HG03565 (cell line): ENCODE measurements around the gene MED31.
"Not testable (repeated sequence)": the region's sequence is repeated elsewhere in the genome, so short reads cannot be mapped to it uniquely, and the experiment has no call there.

Experiments
- ATAC-seq: cut with Tn5 transposase; IDR thresholded peaks from one replicate; pipeline ENCODE4 v1.9.1; 2021; ENCODE audit warnings: mild to moderate bottlenecking, moderate library complexity; ENCODE audit not compliant: unreplicated experiment

Gene MED31

DNA sequence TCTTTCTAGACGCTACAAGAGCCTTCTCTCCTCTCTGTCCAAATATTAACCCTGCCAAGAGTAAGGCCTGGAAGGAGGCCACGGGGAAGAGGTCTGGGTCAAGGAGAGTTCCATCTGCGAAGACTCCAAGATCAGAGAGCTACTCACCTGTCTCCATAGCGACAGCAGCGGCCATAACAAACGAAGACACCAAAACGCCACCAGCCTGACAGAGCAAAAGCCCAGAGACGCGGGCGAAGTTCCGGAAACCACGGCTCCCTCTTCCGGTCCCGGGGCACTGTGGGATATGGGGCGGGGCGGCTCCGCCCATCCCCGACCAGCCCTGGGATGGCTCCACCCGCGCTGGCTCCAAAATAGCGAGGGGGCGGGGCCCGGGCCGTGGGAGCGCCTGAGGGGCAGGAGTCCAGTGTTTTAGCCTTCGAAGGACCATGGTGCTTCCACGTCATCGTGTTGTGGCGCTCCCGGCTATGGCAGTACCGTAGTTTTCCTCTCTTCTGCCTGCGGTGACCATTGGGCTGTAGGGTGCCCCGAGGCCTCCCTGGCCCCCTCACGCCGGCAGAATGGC is at the start of gene MED31, which contains the start of gene C17orf100:
MED31 (minus strand) TSS at position 252 of the 565 bp plus-strand sequence; CDS start at position 175, 77 bp downstream.
C17orf100 (plus strand) TSS at position 409 of the 565 bp plus-strand sequence; CDS start at position 561, 152 bp downstream.
- ATAC-seq, result peak; percentile 75

DNA sequence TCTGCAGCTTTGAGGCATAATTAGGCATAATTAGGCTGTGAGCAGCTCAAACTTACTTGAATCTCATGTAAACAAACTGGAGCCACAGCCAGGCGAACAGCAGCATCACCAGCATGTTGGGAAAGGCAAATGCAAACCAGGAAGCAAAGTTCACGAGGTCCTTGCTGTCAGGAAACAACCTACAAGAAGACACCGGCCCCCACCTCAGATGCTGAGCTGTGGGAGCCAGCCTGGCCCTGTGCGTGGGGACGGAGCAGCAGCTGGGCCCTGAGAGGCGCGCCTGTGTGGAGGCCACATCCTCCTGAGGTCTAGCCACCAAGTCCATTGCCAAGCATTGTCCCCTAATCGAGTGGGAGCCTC is 49.5 kb upstream of the MED31 start:
- no peak for ATAC-seq

DNA sequence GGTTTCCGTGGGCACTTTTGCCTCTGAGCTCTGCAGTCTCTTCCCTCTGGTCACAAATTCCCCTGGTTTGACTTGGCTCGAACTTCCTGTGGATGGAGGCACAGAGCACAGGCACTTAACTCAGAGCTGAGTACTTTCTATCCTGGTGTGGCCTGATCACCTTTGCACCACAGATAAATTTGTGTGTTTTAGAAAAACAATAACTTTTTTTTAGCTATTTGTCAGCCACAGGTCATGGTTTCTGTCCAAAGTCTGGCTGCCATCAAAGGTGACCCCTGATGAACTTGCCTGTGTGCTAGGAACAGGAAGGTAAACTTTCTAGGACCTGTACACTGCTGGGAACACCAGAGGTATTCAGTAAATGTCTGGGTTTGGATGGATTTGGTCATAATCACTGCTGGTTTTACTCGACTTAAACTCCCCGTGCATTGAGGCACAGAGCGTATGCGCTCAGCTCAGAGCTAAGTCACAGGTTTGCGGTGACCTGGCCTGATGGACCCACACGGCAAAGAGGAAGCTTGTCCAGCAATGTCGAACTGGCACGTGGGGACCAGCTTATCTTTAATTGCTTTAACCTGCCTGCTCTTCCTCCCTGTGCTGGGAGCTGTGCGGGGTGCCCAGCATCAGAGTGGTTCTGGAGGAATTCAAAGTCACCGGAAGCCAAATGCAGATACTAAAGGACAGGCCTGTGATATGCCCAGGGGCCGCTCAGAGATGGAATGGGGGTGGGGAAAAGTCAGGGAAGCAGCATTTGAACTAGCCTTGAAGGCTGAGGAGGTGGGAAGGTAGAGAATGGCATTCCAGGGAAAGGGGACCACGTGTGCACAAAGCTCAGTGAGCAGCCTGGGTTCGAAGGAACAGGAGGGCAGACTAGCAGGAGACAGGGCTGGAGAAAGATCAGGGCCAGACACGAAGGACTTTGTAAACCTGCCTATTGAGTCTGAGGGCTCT is 48.9 kb upstream of the MED31 start:
- no peak for ATAC-seq

DNA sequence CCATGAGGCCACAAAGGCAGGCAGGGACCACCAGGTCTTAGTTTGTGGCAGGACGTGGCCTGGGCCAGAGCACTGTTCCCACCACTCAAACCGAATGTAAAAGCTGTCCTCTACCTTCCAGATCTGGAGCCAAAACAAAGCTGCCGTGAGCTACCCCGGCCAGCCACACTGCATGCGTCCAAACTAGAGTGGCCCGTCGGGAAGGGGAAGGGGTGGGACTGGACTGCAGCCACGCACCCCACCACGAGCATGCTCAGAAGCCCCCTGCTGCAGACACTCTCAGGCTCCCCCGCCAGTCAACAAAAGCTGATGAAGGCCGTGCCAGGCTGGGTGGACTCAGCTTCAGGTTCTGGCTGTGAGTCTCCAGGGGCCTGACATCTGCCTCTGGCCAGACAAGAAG is 46.6 kb upstream of the MED31 start:
- no peak for ATAC-seq

DNA sequence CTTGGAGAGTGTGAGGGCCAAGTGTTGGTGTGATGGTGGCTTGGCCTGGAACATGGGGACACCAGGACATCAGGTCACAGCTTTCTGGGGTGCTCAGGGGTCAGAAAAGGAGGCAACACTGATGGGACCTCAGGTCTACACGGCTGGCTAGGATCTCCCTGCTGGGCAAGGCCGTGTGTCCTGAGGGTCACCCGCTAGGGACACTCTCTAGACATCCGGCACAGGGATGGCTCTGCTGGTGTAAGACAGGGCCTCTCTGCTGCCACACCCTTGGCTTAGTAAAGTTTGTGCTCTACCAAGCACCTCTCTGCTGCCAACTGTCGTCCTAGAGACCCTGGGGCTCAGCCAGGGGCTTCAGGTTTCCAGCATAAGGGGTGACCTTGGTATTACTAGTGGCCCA is 45.5 kb upstream of the MED31 start:
- ATAC-seq, result no peak

DNA sequence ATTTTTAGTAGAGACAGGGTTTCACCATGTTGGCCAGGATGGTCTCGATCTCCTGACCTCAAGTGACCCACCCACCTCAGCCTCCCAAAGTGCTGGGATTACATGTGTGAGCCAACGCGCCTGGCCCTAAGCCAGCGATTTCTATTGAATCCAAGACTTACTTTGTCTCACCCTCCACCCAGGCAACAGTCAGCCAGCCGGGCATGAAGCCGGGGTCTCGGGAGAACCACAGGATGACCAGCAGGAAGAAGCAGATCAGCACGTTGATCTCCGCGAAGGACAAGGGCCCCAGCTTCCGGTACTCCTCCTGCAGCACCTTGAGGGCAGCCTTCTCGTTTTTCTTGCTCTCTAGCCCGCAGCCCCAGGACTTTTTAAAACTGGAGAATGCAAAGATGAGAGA is 44.2 kb upstream of the MED31 start:
- no peak for ATAC-seq

DNA sequence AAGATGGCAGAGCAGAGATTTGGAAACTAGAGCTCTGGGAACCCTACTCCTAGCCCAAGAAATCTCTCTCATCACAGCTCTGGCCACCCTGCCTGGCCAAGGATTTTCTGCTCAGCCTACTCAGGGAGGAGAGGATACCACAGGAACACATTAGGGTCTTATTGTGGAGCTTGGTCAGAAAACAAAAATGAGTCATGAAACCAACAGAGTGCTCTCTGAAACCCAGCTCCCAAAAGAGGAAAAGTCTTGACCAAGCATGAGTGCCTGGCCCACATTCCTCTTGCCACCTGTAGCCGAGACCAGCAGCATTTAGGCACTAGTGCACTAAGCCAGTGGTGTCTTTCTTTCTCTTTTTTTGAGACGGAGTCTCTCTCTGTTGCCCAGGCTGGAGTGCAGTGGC is 43.6 kb upstream of the MED31 start:
- ATAC-seq, result no peak

DNA sequence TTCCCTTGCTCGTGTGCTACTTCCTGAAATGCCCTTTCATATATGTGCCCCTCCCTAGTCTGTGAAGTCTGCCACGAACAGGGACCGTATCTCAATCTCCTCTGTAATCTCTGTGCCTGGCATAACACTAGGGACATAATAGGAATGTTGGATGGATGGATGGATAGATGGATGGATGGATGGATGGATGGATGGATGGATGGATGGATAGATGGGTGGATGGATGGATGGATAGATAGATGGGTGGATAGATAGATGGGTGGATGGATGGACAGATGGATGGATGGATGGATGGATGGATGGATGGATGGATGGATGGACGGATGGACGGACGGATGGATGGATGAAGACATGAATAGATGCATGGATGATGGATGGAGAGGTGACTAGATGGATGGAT is 40.6 kb upstream of the MED31 start:
- ATAC-seq, result not testable (repeated sequence)

DNA sequence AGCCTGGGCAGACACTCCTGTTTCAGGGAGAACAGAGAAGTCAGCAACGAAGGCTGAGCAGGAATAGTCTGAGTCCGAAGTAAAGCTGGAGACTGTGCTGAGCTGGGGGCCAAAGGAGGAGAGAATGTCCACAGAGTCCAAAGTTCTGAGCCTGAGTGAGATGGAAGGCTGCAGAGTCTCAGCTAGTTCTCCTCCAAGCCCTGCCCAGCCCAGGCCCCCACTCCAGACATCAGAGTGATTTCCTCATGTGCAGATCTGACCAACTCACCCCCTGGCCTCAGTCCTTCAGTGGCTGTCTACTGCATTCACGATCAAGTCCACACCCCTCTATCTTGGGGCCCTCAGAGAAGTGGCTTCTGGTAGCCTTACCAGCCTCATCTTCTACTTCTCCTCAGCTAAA is 40.1 kb upstream of the MED31 start:
- ATAC-seq, result no peak

DNA sequence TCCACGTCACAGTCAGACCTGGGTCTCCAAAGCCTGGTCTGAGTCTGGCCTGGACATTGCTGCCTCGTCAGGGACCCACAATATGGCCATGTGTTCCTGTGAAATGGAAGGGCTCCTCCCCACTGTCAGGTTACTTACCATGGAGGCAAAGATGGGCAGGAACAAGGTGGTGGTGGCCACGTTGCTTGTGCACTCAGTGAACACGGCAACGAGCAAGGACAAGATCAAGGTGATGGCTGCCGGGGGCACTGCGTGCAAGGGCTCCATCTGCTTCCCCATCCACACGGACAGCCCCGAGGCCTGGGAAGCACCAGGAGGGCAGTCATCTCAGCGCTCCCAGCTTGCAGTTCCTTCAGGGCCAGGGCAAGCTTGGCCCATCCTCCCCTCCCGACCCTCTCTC is 39.2 kb upstream of the MED31 start:
- ATAC-seq, result no peak

DNA sequence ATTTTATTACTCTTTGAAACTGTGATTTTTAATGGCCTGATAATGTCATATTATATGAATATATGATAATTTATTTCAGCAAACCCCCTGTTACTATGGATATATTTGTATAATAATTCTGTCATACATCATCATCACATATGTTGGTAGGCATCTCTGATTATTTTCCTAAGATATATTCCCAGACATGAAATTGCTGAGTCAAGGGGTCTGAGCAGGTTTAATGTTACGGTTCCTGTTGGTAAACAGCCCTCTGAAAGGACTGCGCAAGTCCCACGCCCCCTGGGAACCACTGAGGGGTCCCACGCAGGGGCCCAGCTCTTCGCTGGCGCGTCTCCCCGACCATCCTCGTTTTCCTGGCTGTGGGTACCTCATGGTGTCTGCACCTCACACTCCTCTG is 37.5 kb upstream of the MED31 start:
- ATAC-seq, result no peak

DNA sequence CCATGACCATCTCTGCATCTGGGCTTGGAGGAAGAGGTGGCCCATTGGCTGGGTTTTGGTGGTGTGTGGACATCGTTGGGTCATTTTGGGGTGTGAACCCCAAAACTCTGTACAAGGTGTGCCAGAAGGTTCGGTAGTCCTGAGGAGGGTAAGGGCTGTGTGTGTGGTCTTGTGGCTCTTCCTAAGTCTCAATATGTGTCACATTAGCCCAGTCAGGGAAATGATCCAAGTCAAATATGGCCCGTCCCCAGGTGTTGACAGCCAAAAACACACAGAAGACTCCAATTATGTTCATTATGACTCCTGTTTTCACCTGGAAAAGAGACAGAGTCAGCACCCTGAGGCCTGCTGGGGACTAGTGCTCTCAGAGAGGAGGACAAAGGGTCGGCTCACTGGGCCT is 34.6 kb upstream of the MED31 start:
- no peak for ATAC-seq

DNA sequence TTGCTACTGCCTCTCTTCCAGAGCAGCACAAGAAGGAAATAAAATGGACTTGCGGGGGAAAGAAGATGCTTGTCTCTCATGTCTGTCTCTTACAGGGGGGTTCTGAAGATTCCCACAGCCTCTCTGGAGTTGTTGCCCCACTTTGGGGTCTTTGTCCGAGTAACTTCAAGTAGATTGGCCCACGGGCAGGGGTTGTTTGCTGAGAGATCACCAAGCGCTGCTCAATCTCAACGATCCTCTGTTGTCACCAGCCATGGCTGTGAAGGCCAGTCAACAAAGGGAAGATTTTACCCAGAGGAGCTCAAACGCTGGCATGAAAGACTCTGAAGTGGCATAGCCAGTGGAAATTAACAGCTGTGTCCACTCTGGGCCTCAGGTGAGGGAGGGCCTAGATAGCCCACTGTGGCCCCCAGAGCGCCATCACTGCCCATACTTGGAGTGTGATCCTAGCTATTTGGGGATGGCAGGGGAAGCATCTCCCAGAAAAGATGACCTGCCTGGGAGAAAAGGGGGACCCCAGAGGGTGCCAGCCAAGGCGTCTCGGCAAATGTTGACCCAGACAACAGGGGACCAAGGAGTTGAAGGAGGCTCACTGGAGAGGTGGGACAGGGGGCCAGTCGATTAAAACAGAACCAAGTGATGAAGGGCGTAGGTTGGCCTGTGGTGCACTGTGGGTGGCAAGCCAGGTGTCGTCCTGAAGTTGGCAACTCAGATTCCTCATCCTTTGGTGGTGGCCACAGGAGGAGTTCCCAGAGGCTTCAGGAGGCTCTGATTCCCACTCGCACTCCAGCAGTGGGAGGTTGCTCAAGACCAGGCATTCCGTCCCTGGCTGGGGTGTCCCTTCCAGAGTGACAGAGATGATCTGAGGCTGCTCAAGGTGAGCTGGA is 33.7 kb upstream of the MED31 start:
- no peak for ATAC-seq

DNA sequence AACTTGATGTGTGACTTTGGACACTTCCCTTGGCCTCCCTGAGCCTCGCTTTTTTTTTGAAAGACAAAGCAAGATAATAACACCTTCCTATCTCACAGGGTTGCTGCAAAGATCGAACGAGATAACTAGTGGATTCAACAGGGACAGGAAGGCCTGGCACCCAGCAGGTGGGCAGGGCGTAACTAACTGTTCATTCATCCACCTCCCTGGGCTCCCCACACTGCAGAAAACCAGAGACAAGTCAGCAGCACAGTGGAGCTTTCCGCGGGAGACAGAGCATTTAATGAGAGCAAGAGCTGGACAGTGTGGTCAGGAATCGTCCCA is 33.0 kb upstream of the MED31 start:
- no peak for ATAC-seq

DNA sequence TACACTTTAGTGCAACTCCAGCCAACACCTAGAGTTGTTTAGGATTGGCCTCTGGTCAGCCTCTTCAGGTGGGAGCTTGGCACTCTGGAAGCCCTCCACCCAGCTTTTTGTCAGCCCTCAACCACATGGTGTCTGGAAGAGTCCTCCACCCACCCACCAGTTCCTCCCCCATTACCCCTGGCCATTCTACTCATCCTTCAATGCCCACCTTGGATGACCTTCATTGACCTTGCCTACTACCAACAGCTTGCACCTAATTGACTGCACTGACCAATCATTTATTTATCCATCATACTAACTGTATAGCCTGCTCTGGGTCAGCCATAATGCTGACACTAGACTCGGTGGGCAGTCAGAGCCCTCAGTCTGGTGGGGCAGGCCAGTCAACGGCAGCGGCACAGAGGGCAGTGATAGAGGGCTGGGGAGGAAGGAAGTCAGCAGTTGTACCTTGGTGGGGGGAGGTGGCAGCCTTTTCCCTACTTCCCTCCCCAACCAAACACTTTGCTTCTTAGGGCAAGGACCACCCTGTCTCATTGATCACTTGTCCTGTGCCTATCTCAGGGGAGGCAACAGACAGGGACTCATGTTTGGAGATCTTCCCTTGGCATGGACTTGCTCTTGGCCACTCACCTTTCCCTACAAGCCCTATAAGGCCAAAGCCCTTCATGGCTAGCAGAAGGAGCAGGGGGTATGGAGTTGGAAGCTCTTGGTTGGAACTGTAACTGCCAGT is 32.5 kb upstream of the MED31 start:
- ATAC-seq, result no peak

DNA sequence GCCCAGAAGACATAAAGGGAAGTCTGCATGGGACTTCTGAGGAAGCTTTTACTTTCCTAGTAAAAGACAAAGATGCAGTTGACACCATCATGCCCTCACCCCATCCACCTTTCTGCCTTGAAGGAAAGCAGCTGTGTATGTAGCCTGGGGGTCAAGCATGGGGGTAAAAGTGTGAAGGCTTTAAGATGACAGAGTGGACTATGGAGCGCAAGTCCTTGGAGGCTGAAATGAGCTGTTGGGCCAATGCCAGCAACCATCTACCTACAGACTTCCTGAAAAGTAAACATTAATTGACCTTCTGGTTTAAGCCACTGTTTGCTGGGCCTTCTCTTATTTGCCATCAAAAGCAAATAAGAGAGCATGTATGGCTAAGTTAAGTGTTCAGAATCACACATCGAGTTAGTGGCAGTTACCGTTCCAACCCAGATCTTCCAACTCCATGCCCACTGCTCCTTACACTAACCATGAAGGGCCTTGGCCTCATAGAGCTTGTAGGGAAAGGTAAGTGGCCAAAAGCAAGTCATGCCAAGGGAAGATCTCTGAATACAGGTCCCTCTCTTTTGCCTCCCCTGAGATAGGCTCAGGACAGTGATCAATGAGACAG is 31.8 kb upstream of the MED31 start:
- no peak for ATAC-seq

DNA sequence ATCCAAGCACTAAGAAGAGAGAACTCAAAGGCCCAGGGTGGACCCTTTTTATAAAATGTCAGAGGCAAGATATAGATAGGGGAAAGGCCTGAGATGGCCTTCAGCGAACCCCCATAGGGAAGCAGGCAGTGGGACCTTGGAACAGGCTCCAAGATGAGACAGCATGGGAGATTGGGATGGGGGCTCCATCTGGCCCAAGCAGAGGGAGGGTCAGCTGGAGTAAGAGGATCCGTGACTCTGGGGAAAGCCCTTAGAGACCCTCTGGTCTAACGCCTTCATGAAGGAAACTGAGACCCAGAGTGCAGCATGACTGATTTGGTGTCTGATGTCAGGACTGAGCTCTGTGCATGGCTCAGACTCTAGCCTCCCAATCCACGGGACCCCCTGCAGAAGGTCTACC is 30.9 kb upstream of the MED31 start:
- ATAC-seq, result no peak

DNA sequence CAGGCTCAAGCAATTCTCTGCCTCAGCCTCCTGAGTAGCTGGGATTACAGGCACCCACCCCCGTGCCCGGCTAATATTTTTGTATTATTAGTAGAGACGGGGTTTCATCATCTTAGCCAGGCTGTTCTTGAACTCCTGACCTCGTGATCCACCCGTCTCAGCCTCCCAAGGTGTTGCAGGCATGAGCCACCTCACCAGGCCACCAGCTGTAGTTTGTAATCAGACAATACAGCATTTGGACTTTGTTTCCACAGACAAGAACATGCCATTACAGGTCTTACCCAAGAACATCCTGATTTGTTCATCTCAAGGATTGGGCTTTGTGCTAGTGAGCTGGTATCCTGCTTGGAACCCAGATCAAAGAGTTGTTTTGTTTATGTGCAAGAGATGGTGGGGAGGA is 30.3 kb upstream of the MED31 start:
- no peak for ATAC-seq

DNA sequence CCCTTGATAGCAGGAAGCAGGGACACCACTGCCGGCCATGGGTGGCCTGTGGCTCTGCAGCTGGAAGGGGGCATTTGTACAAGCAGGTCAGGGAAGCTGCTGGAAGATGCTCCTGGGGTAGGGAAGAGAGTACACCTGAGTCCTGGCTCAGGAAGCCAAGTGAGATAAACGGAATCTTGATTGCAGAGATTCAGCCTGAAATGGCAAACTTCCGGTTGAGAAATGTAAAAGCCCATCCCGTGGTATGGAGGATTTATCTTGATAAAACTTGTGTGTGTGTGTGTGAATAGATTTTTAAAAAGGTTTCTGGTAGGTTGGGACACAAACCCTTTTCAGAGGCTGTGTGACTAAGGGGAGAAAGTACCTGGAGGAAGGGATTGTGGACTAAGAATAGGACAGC is 29.8 kb upstream of the MED31 start:
- no peak for ATAC-seq

DNA sequence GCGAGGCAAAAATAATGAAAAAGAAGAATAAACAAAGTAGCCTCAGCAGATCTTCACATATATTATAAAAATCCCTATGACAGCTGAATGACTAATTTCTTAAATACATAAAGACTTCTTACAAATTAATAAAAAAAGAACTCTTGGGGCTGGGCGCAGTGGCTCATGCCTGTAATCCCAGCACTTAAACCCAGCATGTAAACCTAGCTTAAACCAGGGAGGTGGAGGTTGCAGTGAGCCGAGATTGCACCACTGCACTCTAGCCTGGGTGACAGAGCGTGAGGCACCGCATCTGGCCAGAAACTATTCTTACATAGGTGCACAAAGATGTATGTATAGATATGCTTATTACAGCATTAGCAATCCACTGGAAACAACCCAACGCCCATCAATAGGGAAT is 27.8 kb upstream of the MED31 start:
- no peak for ATAC-seq

DNA sequence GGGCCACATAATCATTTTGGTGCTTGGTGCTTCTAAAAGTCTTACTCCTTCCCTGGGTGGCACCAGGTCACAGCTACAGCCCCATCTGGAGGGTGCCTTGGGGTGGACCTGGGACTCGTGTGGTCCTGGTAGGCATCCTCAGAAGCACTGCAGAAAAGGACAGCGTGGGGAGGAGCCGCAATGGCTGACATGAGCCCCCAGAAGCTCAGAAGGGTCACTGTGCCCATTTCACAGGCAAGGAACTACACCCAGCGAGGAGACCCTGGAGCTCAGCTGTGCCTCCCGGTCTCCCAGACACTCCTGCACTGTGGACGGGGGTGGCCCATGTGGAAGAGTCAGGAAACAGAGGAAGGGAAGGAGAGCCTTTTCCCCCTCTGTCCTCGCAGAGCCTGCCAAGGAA is 26.5 kb upstream of the MED31 start:
- ATAC-seq, result no peak
